Liver (tissue), 9 donors: ENCODE measurements around the gene PLIN4. TPM values are rescaled to one million over a fixed set of nuclear protein-coding genes. Genes with fewer than 3 reads are reported as not detected.
A peak's percentile ranks its signal among the peaks of the same experiment; 100 is the strongest.

Source experiments
- DNase-seq: peaks from one replicate; pipeline ENCODE4 v3.0.0-alpha.2; 2017; ENCODE audit warnings: low spot score
- H3K27ac ChIP-seq, 2 donors: one replicate each; pipeline ENCODE4 v1.7.0; 2013; ENCODE audit warnings: inconsistent platforms in 2 of 2, low read length in 2 of 2, control low read depth in 1 of 2, low read depth in 1 of 2, mild to moderate bottlenecking in 1 of 2
- H3K27me3 ChIP-seq, 4 donors: one replicate each; pipeline versions ENCODE4 v1.6.1 to v1.7.0; 2013; ENCODE audit warnings: low read length in 3 of 4, inconsistent platforms in 1 of 4, mild to moderate bottlenecking in 1 of 4, moderate library complexity in 1 of 4; ENCODE audit not compliant: control insufficient read depth in 4 of 4, insufficient read depth in 4 of 4
- H3K36me3 ChIP-seq, 4 donors: one replicate each; pipeline versions ENCODE4 v1.6.1 to v1.7.0; 2013; ENCODE audit warnings: low read length in 3 of 4, mild to moderate bottlenecking in 3 of 4, low read depth in 1 of 4, moderate library complexity in 1 of 4; ENCODE audit not compliant: control insufficient read depth in 4 of 4, insufficient read depth in 3 of 4
- H3K4me1 ChIP-seq, 4 donors: one replicate each; pipeline versions ENCODE4 v1.6.1 to v1.7.0; 2013; ENCODE audit warnings: low read length in 3 of 4, mild to moderate bottlenecking in 3 of 4, moderate library complexity in 1 of 4; ENCODE audit not compliant: control insufficient read depth in 4 of 4, insufficient read depth in 4 of 4
- H3K4me3 ChIP-seq, 3 donors: one replicate each; pipeline versions ENCODE4 v1.6.1 to v1.7.0; 2013; ENCODE audit warnings: low read length in 3 of 3, control low read depth in 1 of 3, low read depth in 1 of 3, mild to moderate bottlenecking in 1 of 3
- H3K9ac ChIP-seq, 2 donors: one replicate each; pipeline ENCODE4 v1.7.0; 2013; ENCODE audit warnings: low read length in 2 of 2, mild to moderate bottlenecking in 2 of 2, moderate library complexity in 2 of 2, control low read depth in 1 of 2, low read depth in 1 of 2
- H3K9me3 ChIP-seq, 4 donors: one replicate each; pipeline versions ENCODE4 v1.6.1 to v1.7.0; 2013; ENCODE audit warnings: low read length in 3 of 4; ENCODE audit not compliant: control insufficient read depth in 4 of 4
- EGR1 ChIP-seq, 2 donors: IDR thresholded peaks; 2 replicates each; pipeline ENCODE4 v1.6.1; 2016 to 2018; ENCODE audit warnings: antibody characterized with exemption in 2 of 2, low read depth in 2 of 2
- FOXA1 ChIP-seq: IDR thresholded peaks from 2 replicates; pipeline ENCODE4 v1.6.1; 2016; ENCODE audit warnings: antibody characterized with exemption
- FOXA2 ChIP-seq: IDR thresholded peaks from 2 replicates; pipeline ENCODE4 v1.6.1; 2016; ENCODE audit warnings: antibody characterized with exemption
- GABPA ChIP-seq, 2 donors: IDR thresholded peaks in 1 of 2; conservative IDR thresholded peaks in 1 of 2; 2 replicates each; pipeline ENCODE4 v1.6.1; 2016; ENCODE audit warnings: antibody characterized with exemption in 2 of 2, mild to moderate bottlenecking in 1 of 2, moderate library complexity in 1 of 2
- HNF4A ChIP-seq, 2 donors: conservative IDR thresholded peaks; 2 replicates each; pipeline ENCODE4 v1.6.1; 2016; ENCODE audit warnings: antibody characterized with exemption in 2 of 2, mild to moderate bottlenecking in 2 of 2
- HNF4G ChIP-seq: IDR thresholded peaks from 2 replicates; pipeline ENCODE4 v1.6.1; 2016; ENCODE audit warnings: antibody characterized with exemption
- JUND ChIP-seq, 2 donors: IDR thresholded peaks; 2 replicates each; pipeline ENCODE4 v1.6.1; 2016; ENCODE audit warnings: antibody characterized with exemption in 2 of 2
- NR2F2 ChIP-seq: IDR thresholded peaks from 2 replicates; pipeline ENCODE4 v1.6.1; 2016; ENCODE audit warnings: antibody characterized with exemption
- RAD21 ChIP-seq, 2 donors: IDR thresholded peaks; 2 replicates each; pipeline ENCODE4 v1.6.1; 2016; ENCODE audit warnings: antibody characterized with exemption in 2 of 2, mild to moderate bottlenecking in 2 of 2
- RXRA ChIP-seq, 2 donors: IDR thresholded peaks; 2 replicates each; pipeline ENCODE4 v1.6.1; 2017 to 2018; ENCODE audit warnings: antibody characterized with exemption in 2 of 2, mild to moderate bottlenecking in 1 of 2
- SP1 ChIP-seq: IDR thresholded peaks from 2 replicates; pipeline ENCODE4 v1.6.1; 2018; ENCODE audit warnings: antibody characterized with exemption, mild to moderate bottlenecking
- TAF1 ChIP-seq: conservative IDR thresholded peaks from 2 replicates; pipeline ENCODE4 v1.6.1; 2016; ENCODE audit warnings: antibody characterized with exemption, mild to moderate bottlenecking
- YY1 ChIP-seq: IDR thresholded peaks from 2 replicates; pipeline ENCODE4 v1.6.1; 2016; ENCODE audit warnings: antibody characterized with exemption, mild to moderate bottlenecking
- WGBS: extraction: QIAGEN DNeasy Blood & Tissue Kit; methylation state at CpG from one replicate; pipeline ENCODE4 v1.1.7; 2013; 5-methylcytosine and 5-hydroxymethylcytosine counted together
- polyA plus RNA-seq, 2 donors: library from polyadenylated mRNA; stranded (reverse) in 1 of 2; unstranded in 1 of 2; fragments of 200-250 nt in 1 of 2; fragments of >200 nt in 1 of 2; fragmentation: Nextera tagmentation in 1 of 2; extraction: Ambion mirVana in 1 of 2; gene quantifications; one replicate each; pipeline versions ENCODE4 v1.2.1 to v1.2.3, GENCODE V29; 2013 to 2015
- total RNA-seq, 2 donors: library from RNA; depleted of rRNA; stranded (reverse); fragments of >200 nt; gene quantifications; one replicate each; pipeline ENCODE4 v1.2.3, GENCODE V29; 2014
- TF ChIP-seq, protein P1 (sequence below): IDR thresholded peaks from 2 replicates; pipeline ENCODE4 v1.6.1; 2016; ENCODE audit warnings: antibody characterized with exemption
- TF ChIP-seq, protein P2 (sequence below): IDR thresholded peaks from 2 replicates; pipeline ENCODE4 v1.6.1; 2016; ENCODE audit warnings: antibody characterized with exemption
- TF ChIP-seq, protein P3 (sequence below): IDR thresholded peaks from 2 replicates; pipeline ENCODE4 v1.6.1; 2016; ENCODE audit warnings: antibody characterized with exemption
- TF ChIP-seq, protein P4 (sequence below): IDR thresholded peaks from 2 replicates; pipeline ENCODE4 v1.6.1; 2016; ENCODE audit warnings: antibody characterized with exemption, mild to moderate bottlenecking
- TF ChIP-seq, protein P5 (sequence below): fragments of 150-350 bp; IDR thresholded peaks from 2 replicates; pipeline ENCODE4 v1.5.1; 2017; ENCODE audit warnings: improper control_type of control experiment, low read depth, low read length; ENCODE audit not compliant: missing input control
- donor health status: healthy.
- donor health status: healthy.
- donor health status: healthy.
- donor health status: healthy.
- donor health status: healthy.

PLIN4 gene
- total and polyA plus RNA-seq, 4 donors, result 3.1 to 49.1 (median 9.5) TPM

DNA sequence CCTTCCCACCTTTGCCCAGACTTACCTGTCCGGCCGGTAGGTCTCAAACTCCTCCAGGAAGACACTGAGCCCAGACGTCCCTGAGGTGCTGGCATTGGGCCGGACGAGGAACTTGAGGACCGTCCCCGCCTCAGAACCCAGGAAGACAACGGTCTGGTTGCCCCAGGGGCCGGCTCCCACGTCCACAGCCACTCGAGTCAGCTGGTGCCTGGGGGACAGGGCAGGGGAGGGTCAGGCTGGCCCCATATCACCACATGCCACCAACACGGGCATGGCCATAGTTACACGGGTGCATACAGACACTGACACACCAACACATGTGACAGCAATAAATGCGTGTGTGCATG lies 29.9 kb upstream of the PLIN4 start:
- Histone ChIP-seq H3K4me3 (no peak overlapping the region), H3K27ac (no peak overlapping the region)
- no peak for DNase-seq

DNA sequence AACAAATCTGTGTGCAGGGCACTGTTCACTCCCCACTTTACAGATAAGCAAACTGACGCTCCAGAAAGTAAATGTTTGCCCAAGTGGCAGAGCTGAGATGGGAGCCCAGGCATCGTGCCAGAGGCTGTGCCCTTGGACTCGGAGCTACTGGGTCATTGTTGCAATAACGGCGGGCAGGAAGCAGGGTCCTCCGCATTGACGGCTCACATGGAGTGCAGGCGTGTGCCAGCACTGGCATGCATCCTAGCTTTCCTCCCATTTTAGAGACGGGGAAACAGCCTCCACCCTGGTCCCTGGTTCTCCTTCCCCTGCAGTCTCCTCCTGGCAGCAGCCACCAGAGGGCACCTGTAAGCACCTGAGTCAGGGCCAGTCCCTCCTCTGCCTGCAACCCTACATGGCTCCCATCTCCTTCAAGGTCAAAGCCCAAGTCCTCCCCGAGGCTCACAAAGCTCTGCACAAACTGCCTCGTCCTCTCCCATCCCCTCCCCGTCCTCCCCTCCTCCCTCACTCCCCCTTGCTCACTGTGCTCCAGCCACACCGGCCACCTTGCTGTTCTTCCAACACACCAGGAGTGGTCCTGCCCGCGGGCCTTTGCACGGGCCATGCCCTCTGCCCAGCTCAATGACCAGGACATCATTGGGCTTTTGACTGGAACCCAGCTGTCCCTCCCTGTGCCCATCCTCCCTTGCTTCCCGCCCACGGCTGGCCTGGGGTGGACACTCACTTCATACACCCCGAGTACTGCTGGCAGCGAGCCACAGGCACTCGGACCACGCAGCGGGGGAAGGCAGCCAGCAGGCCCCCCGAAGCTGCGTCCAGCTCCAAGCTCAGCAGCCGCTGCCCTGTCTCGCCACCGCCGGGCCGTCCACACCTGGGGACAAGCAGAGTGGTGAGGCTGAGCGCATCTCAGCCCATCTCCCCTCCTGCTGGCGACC lies 29.3 kb upstream of the PLIN4 start:
- Histone ChIP-seq H3K9me3 (no peaks in the 10 kb centered on the region), H3K36me3 (no peaks in the 10 kb centered on the region), H3K9ac (no peak overlapping the region), H3K27me3 (no peaks in the 10 kb centered on the region), H3K4me3 (no peak overlapping the region), H3K4me1 (peaks cover 12 to 24% (median 14%) of the 10 kb centered on the region in 4 donors), H3K27ac (peak overlapping the region in 1 of 2 donors; percentile 66)
- TF ChIP-seq YY1, result peak; percentile 81
- peak; percentile 97 to 98 for TF ChIP-seq HNF4A (conservative IDR thresholded peaks at IDR 0.05)
- TF ChIP-seq JUND (IDR thresholded peaks at IDR 0.05), result peak; percentile 62 to 71
- TF ChIP-seq, protein P1, sequence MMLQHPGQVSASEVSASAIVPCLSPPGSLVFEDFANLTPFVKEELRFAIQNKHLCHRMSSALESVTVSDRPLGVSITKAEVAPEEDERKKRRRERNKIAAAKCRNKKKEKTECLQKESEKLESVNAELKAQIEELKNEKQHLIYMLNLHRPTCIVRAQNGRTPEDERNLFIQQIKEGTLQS, result no peak
- TF ChIP-seq SP1, result peak; percentile 88
- TF ChIP-seq, protein P2, sequence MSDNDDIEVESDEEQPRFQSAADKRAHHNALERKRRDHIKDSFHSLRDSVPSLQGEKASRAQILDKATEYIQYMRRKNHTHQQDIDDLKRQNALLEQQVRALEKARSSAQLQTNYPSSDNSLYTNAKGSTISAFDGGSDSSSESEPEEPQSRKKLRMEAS, result peak; percentile 100
- TF ChIP-seq RAD21 (IDR thresholded peaks at IDR 0.05), result peak in 1 of 2 donors; percentile 76
- peak; percentile 95 to 97 for TF ChIP-seq RXRA (IDR thresholded peaks at IDR 0.05)
- TF ChIP-seq GABPA (IDR thresholded peaks at IDR 0.05 in 1 of 2, conservative IDR thresholded peaks at IDR 0.05 in 1 of 2), result peak in 1 of 2 donors; percentile 59
- TF ChIP-seq NR2F2, result peak; percentile 85
- peak; percentile 40 for TF ChIP-seq FOXA1
- TF ChIP-seq TAF1, result no peak
- peak; percentile 84 for TF ChIP-seq HNF4G
- peak; percentile 60 for TF ChIP-seq FOXA2
- TF ChIP-seq EGR1 (IDR thresholded peaks at IDR 0.05; ENCODE audit: low read depth in 2 of 2), result peak; percentile 67 to 97
- TF ChIP-seq, protein P3, sequence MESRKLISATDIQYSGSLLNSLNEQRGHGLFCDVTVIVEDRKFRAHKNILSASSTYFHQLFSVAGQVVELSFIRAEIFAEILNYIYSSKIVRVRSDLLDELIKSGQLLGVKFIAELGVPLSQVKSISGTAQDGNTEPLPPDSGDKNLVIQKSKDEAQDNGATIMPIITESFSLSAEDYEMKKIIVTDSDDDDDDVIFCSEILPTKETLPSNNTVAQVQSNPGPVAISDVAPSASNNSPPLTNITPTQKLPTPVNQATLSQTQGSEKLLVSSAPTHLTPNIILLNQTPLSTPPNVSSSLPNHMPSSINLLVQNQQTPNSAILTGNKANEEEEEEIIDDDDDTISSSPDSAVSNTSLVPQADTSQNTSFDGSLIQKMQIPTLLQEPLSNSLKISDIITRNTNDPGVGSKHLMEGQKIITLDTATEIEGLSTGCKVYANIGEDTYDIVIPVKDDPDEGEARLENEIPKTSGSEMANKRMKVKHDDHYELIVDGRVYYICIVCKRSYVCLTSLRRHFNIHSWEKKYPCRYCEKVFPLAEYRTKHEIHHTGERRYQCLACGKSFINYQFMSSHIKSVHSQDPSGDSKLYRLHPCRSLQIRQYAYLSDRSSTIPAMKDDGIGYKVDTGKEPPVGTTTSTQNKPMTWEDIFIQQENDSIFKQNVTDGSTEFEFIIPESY, result no peak
- TF ChIP-seq, protein P4, sequence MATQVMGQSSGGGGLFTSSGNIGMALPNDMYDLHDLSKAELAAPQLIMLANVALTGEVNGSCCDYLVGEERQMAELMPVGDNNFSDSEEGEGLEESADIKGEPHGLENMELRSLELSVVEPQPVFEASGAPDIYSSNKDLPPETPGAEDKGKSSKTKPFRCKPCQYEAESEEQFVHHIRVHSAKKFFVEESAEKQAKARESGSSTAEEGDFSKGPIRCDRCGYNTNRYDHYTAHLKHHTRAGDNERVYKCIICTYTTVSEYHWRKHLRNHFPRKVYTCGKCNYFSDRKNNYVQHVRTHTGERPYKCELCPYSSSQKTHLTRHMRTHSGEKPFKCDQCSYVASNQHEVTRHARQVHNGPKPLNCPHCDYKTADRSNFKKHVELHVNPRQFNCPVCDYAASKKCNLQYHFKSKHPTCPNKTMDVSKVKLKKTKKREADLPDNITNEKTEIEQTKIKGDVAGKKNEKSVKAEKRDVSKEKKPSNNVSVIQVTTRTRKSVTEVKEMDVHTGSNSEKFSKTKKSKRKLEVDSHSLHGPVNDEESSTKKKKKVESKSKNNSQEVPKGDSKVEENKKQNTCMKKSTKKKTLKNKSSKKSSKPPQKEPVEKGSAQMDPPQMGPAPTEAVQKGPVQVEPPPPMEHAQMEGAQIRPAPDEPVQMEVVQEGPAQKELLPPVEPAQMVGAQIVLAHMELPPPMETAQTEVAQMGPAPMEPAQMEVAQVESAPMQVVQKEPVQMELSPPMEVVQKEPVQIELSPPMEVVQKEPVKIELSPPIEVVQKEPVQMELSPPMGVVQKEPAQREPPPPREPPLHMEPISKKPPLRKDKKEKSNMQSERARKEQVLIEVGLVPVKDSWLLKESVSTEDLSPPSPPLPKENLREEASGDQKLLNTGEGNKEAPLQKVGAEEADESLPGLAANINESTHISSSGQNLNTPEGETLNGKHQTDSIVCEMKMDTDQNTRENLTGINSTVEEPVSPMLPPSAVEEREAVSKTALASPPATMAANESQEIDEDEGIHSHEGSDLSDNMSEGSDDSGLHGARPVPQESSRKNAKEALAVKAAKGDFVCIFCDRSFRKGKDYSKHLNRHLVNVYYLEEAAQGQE, result peak; percentile 63
- TF ChIP-seq, protein P5, sequence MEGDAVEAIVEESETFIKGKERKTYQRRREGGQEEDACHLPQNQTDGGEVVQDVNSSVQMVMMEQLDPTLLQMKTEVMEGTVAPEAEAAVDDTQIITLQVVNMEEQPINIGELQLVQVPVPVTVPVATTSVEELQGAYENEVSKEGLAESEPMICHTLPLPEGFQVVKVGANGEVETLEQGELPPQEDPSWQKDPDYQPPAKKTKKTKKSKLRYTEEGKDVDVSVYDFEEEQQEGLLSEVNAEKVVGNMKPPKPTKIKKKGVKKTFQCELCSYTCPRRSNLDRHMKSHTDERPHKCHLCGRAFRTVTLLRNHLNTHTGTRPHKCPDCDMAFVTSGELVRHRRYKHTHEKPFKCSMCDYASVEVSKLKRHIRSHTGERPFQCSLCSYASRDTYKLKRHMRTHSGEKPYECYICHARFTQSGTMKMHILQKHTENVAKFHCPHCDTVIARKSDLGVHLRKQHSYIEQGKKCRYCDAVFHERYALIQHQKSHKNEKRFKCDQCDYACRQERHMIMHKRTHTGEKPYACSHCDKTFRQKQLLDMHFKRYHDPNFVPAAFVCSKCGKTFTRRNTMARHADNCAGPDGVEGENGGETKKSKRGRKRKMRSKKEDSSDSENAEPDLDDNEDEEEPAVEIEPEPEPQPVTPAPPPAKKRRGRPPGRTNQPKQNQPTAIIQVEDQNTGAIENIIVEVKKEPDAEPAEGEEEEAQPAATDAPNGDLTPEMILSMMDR, result peak; percentile 65
- no peak for DNase-seq
- 55% methylated on average over 32 of the region's 32 CpGs for WGBS

More for the DNA sequence above, 29.9 kb upstream of the PLIN4 start:
- Histone ChIP-seq H3K9ac (no peak overlapping the region), H3K36me3 (no peaks in the 10 kb centered on the region), H3K27me3 (no peaks in the 10 kb centered on the region), H3K9me3 (no peaks in the 10 kb centered on the region), H3K4me1 (peaks cover 12 to 21% (median 13%) of the 10 kb centered on the region in 4 donors)
- WGBS, result 84% methylated on average over 14 of the region's 14 CpGs
- TF ChIP-seq, protein P2, result no peak
- TF ChIP-seq FOXA2, result no peak
- TF ChIP-seq SP1, result no peak
- no peak for TF ChIP-seq NR2F2
- no peak for TF ChIP-seq YY1
